Measurements from ENCODE around the gene COL23A1.

GRCh38 chr5:178256746-178257145 lies 333.4 kb downstream of the COL23A1 start:
- TF ChIP-seq POLR2A (IDR thresholded peaks at IDR 0.05; ENCODE audit: low read length) (no peak), GATA1 (IDR thresholded peaks at IDR 0.05; ENCODE audit: low read depth, low read length) (no peak)
